Smooth muscle cell (in vitro differentiated cells): ENCODE results near the gene ODF2. TPM values are rescaled to one million over a fixed set of nuclear protein-coding genes. Genes with fewer than 3 reads are reported as not detected.
"Not testable (repeated sequence)": the region's sequence is repeated elsewhere in the genome, so short reads cannot be mapped to it uniquely, and the experiment has no call there.

Source experiments
- DNase-seq: peaks from one replicate; lab custom pipeline; 2025; ENCODE audit not compliant: unreplicated experiment; lab: John Stamatoyannopoulos, UW
- H2AFZ ChIP-seq: fragments of 200-600 bp; sonication (generic); 2 replicates; pipeline ENCODE4 v1.6.0; 2016; ENCODE audit warnings: antibody characterized with exemption, low read depth, mild to moderate bottlenecking
- H3F3A ChIP-seq: fragments of 200-600 bp; sonication (generic); 2 replicates; pipeline ENCODE4 v1.6.0; 2017; ENCODE audit warnings: antibody characterized with exemption, low read depth
- H3K27ac ChIP-seq: fragments of 200-600 bp; sonication (generic); 2 replicates; pipeline ENCODE4 v1.5.1; 2016; ENCODE audit warnings: low read depth, mild to moderate bottlenecking
- H3K27me3 ChIP-seq: fragments of 200-600 bp; sonication (generic); 2 replicates; pipeline ENCODE4 v1.6.1; 2016; ENCODE audit warnings: low read depth, mild to moderate bottlenecking
- H3K36me3 ChIP-seq: fragments of 200-600 bp; sonication (generic); 2 replicates; pipeline ENCODE4 v1.5.1; 2016; ENCODE audit warnings: low read depth
- H3K4me1 ChIP-seq: fragments of 200-600 bp; sonication (generic); 2 replicates; pipeline ENCODE4 v1.5.1; 2016; ENCODE audit warnings: low read depth
- H3K4me2 ChIP-seq: fragments of 200-600 bp; sonication (generic); 2 replicates; pipeline ENCODE4 v1.6.0; 2016; ENCODE audit warnings: mild to moderate bottlenecking
- H3K4me3 ChIP-seq: fragments of 200-600 bp; sonication (generic); 2 replicates; pipeline ENCODE4 v1.5.1; 2016; ENCODE audit warnings: mild to moderate bottlenecking
- H3K79me2 ChIP-seq: fragments of 200-600 bp; sonication (generic); 2 replicates; pipeline ENCODE4 v1.6.0; 2016; ENCODE audit warnings: low read depth, mild to moderate bottlenecking
- H3K9ac ChIP-seq: fragments of 200-600 bp; sonication (generic); 2 replicates; pipeline ENCODE4 v1.6.0; 2016; ENCODE audit warnings: low read depth
- H3K9me3 ChIP-seq: fragments of 200-600 bp; sonication (generic); replicated peaks from 2 replicates; pipeline ENCODE4 v1.5.1; 2016; ENCODE audit warnings: low read depth
- H4K20me1 ChIP-seq: fragments of 200-600 bp; sonication (generic); 2 replicates; pipeline ENCODE4 v1.6.0; 2016; ENCODE audit warnings: low read depth
- WGBS: methylation state at CpG from one replicate; pipeline ENCODE4 v1.1.7; 2016; ENCODE audit warnings: low lambda C conversion rate; 5-methylcytosine and 5-hydroxymethylcytosine counted together
- polyA plus RNA-seq: library from polyadenylated mRNA; unstranded; fragments of >200 nt; fragmentation: Nextera tagmentation; extraction: Ambion mirVana; gene quantifications from 2 replicates; pipeline ENCODE4 v1.2.1, GENCODE V29; 2016
- total RNA-seq: library from RNA; depleted of rRNA; stranded (reverse); fragments of >200 nt; gene quantifications from 2 replicates; pipeline ENCODE4 v1.2.3, GENCODE V29; 2014
- TF ChIP-seq, protein P1 (sequence below): fragments of 200-600 bp; sonication (generic); IDR thresholded peaks from 2 replicates; pipeline ENCODE4 v1.5.1; 2017; ENCODE audit warnings: borderline replicate concordance, mild to moderate bottlenecking, antibody characterized with exemption; ENCODE audit not compliant: insufficient read depth, poor library complexity, severe bottlenecking

The ODF2 gene
- total and polyA plus RNA-seq, 2 experiments from 2014 or later, result 17.7 to 33.2 TPM

DNA sequence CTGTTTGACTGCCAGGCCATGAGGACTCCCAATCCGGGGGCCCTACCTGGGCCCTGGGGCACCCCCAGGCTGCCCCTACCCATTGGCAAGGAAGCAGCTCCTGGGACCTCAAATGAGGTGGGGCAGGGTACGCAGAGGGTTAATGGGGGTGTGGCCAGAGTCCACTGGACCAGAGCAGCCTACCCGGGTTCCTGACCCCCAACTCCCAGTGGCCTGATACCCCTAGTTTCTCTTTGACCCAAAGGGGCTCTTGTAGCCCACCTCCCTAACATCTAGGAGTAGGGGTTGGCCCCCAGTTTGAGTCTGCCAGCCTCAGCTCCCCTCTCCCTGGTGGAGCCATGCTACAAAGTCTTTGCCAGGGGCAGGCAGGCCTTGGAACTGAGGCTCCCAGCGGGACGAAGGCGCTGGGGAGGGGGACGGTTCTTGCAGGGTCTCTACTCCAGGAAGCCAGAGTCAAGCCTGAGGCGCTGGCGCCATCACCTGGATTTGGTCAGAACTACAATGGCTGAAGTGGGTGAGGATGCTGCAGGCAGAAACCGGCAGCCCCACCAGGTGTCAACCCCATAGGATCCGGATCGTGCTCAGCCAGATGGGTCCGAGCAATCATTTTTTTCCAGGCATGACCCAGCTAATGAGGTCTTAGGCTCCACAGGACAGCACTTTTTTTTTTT is 43.6 kb upstream of the ODF2 start:
- DNase-seq, result no peak
- Histone ChIP-seq H2AFZ (no peak overlapping the region), H3K4me3 (no peak overlapping the region), H3K4me2 (no peak overlapping the region), H3K9me3 (no peaks in the 10 kb centered on the region), H3K9ac (no peak overlapping the region), H3K36me3 (no peaks in the 10 kb centered on the region), H3K27me3 (peaks cover 19% of the 10 kb centered on the region), H4K20me1 (no peaks in the 10 kb centered on the region), H3K27ac (no peak overlapping the region), H3F3A (no peaks in the 10 kb centered on the region), H3K79me2 (no peaks in the 10 kb centered on the region), H3K4me1 (peaks cover 7% of the 10 kb centered on the region)
- TF ChIP-seq, protein P1, sequence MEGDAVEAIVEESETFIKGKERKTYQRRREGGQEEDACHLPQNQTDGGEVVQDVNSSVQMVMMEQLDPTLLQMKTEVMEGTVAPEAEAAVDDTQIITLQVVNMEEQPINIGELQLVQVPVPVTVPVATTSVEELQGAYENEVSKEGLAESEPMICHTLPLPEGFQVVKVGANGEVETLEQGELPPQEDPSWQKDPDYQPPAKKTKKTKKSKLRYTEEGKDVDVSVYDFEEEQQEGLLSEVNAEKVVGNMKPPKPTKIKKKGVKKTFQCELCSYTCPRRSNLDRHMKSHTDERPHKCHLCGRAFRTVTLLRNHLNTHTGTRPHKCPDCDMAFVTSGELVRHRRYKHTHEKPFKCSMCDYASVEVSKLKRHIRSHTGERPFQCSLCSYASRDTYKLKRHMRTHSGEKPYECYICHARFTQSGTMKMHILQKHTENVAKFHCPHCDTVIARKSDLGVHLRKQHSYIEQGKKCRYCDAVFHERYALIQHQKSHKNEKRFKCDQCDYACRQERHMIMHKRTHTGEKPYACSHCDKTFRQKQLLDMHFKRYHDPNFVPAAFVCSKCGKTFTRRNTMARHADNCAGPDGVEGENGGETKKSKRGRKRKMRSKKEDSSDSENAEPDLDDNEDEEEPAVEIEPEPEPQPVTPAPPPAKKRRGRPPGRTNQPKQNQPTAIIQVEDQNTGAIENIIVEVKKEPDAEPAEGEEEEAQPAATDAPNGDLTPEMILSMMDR, result peak; percentile 50
- 24% methylated on average over 12 of the region's 13 CpGs for WGBS

DNA sequence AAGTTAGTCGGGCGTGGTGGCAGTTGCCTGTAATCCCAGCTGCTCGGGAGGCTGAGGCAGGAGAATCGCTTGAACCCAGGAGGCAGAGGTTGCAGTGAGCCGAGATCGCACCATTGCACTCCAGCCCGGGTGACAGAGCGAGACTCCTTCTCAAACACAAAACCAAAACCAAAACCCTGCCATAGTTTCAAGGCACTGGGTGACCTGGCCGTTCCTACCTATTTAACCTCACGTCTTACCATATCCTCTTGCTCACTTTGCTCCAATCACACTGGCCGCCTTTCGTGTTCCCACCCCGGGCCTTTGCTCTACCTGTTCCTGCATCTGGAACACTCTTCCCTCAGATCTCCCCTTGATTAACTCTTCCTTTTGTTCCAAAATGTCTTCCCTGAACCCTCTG is 42.1 kb upstream of the ODF2 start:
- H3K4me1 ChIP-seq, H2AFZ ChIP-seq, H3K27ac ChIP-seq, DNase-seq, H3K36me3 ChIP-seq, H3K4me2 ChIP-seq, H4K20me1 ChIP-seq, H3K9me3 ChIP-seq, H3K4me3 ChIP-seq, H3F3A ChIP-seq, H3K9ac ChIP-seq, H3K79me2 ChIP-seq: not testable (repeated sequence)
- peaks cover 12% of the 10 kb centered on the region for H3K27me3 ChIP-seq
- 93% methylated on average over 13 of the region's 13 CpGs for WGBS

DNA sequence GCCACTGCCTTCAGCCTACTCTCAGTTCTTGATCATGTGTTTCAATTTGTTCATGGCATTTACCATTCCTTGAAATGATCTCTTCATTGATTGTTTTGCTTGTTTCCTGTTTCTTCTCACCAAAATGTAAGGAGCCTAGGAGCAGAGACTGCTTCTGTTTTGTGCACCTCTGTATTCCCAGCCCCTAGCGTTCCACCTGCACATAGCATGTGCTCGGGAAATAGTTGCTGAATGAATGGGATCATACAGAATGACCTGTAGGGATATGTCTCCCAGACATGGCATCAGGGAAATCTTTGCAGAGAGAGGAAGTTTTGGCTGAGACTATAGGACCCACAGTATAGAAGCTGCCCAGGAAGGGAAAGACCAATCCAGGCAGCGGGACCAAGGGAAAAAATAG is 41.3 kb upstream of the ODF2 start:
- Histone ChIP-seq H3K9me3 (no peaks in the 10 kb centered on the region), H3K4me2 (no peak overlapping the region), H3K9ac (no peak overlapping the region), H3K4me1 (no peaks in the 10 kb centered on the region), H3K79me2 (no peaks in the 10 kb centered on the region), H3F3A (no peaks in the 10 kb centered on the region), H3K27ac (no peak overlapping the region), H3K4me3 (no peak overlapping the region), H2AFZ (no peak overlapping the region), H3K27me3 (peaks cover 5% of the 10 kb centered on the region), H3K36me3 (no peaks in the 10 kb centered on the region), H4K20me1 (no peaks in the 10 kb centered on the region)
- DNase-seq, result no peak
- TF ChIP-seq, protein P1, result peak; percentile 13
- WGBS, result 66% methylated on average over 3 of the region's 3 CpGs

DNA sequence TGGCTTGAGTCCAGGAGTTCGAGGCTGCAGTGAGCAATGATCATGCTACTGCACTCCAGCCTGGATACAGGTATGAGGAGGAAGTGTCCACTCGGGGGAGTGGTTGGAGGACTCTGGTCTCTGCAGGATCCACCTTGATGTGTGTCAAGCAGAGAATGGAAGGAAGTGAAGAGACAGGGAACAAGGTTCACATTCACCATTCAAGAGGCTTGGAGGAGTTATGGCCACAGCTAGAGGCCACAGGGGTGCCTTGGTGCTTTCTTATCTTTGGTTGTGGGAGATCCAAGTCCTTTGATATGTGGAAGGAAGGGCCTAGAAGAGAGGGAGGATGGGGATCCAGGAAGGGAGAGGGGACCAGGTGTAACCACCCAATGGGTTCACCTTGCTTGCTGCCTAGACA is 40.5 kb upstream of the ODF2 start:
- Histone ChIP-seq H3K27me3 (no peaks in the 10 kb centered on the region), H2AFZ (no peak overlapping the region), H3K27ac (no peak overlapping the region), H3K36me3 (no peaks in the 10 kb centered on the region), H3K4me2 (no peak overlapping the region), H3K4me3 (no peak overlapping the region), H3K79me2 (no peaks in the 10 kb centered on the region), H3K4me1 (no peaks in the 10 kb centered on the region), H3F3A (no peaks in the 10 kb centered on the region), H3K9me3 (no peaks in the 10 kb centered on the region), H3K9ac (no peak overlapping the region), H4K20me1 (no peaks in the 10 kb centered on the region)
- WGBS, result 97% methylated on average over 2 of the region's 2 CpGs
- no peak for DNase-seq
- TF ChIP-seq, protein P1, result no peak
